SU-DHL-6 (cell line): ENCODE data around the gene ERC1.

ENCODE experiments used
- H2AFZ ChIP-seq: fragments of 200-600 bp; sonication (generic); 2 replicates; pipeline ENCODE4 v1.6.1; 2014; ENCODE audit warnings: low read depth, mild to moderate bottlenecking, moderate library complexity, mixed read lengths, antibody characterized with exemption, low read length; ENCODE audit not compliant: severe bottlenecking
- H3F3A ChIP-seq: fragments of 200-600 bp; shearing (Covaris generic); 2 replicates; pipeline ENCODE4 v1.6.0; 2016; ENCODE audit warnings: antibody characterized with exemption, mild to moderate bottlenecking; ENCODE audit not compliant: insufficient read depth
- H3K27ac ChIP-seq: fragments of 200-600 bp; sonication (generic); 2 replicates; pipeline ENCODE4 v1.5.1; 2016; ENCODE audit warnings: low read depth, mild to moderate bottlenecking, low read length, moderate library complexity, mixed read lengths
- H3K27me3 ChIP-seq: fragments of 200-600 bp; sonication (generic), shearing (Covaris generic); 2 replicates; pipeline ENCODE4 v1.6.0; 2014; ENCODE audit warnings: mild to moderate bottlenecking, low read length
- H3K36me3 ChIP-seq: fragments of 200-600 bp; sonication (generic); 2 replicates; pipeline ENCODE4 v1.6.1; 2014; ENCODE audit warnings: mild to moderate bottlenecking, low read length, mixed read lengths
- H3K4me2 ChIP-seq: fragments of 300-600, 200-600 bp; shearing (Covaris generic), sonication (generic); 2 replicates; pipeline ENCODE4 v1.6.0; 2014; ENCODE audit warnings: low read length, low read depth, mild to moderate bottlenecking; ENCODE audit not compliant: poor library complexity, severe bottlenecking
- H3K4me3 ChIP-seq: fragments of 200-600 bp; sonication (generic); 2 replicates; pipeline ENCODE4 v1.5.1; 2014; ENCODE audit warnings: antibody characterized with exemption, low read length, mild to moderate bottlenecking, mixed read lengths; ENCODE audit not compliant: insufficient read depth, poor library complexity, severe bottlenecking
- H3K79me2 ChIP-seq: fragments of 200-600 bp; sonication (generic); 2 replicates; pipeline ENCODE4 v1.6.1; 2014; ENCODE audit warnings: mild to moderate bottlenecking, low read length, moderate library complexity; ENCODE audit not compliant: insufficient read depth
- H3K9ac ChIP-seq: fragments of 200-600 bp; sonication (generic); 2 replicates; pipeline ENCODE4 v1.7.0; 2014; ENCODE audit warnings: mild to moderate bottlenecking, low read length
- H3K9me2 ChIP-seq: fragments of 200-600 bp; sonication (generic); replicated peaks from 2 replicates; pipeline ENCODE4 v1.6.1; 2014; ENCODE audit warnings: low read length; ENCODE audit not compliant: insufficient read depth
- H3K9me3 ChIP-seq: fragments of 200-600 bp; sonication (generic); 2 replicates; pipeline ENCODE4 v1.6.1; 2014; ENCODE audit warnings: low read length, mixed read lengths; ENCODE audit not compliant: insufficient read depth
- H4K20me1 ChIP-seq: fragments of 200-600 bp; sonication (generic); 2 replicates; pipeline ENCODE4 v1.6.1; 2014; ENCODE audit warnings: low read depth, mild to moderate bottlenecking, antibody characterized with exemption, low read length, moderate library complexity, mixed read lengths
- EZH2phosphoT487 ChIP-seq: fragments of 200-600 bp; sonication (generic), shearing (Covaris generic); conservative IDR thresholded peaks from 2 replicates; pipeline ENCODE4 v1.6.1; 2018; ENCODE audit warnings: mild to moderate bottlenecking, antibody characterized with exemption, low read length, moderate library complexity, mixed read lengths
- TF ChIP-seq, protein P1 (sequence below): fragments of 200-600 bp; sonication (generic); IDR thresholded peaks from one replicate; pipeline ENCODE4 v1.5.1; 2017; ENCODE audit warnings: antibody characterized with exemption, mild to moderate bottlenecking, low read length, moderate library complexity; ENCODE audit not compliant: insufficient read depth, poor library complexity, severe bottlenecking

The ERC1 gene

DNA sequence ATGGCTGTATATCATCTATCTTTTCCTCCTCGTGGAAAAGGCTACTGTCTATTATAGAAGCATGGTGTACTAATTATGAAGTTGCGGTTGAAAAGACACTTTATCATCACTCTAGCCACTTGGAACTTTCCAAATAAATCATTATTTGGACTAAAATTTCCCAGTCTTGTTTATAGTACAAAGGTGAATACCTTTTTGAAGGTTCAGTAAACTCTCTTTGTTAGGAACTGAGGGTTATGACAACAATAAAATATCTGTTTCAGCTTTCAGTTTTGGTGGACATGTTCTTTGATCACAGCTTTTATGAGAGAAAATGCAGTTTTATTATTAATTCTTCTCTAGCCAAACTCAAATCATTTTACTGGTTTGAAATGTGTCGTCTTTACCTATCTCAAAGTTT lies 386.7 kb downstream of the ERC1 start:
- H3K9me3 ChIP-seq = no peaks in the 10 kb centered on the region
- no peaks in the 10 kb centered on the region for H4K20me1 ChIP-seq
- no peaks in the 10 kb centered on the region for H3K9me2 ChIP-seq
- no peak overlapping the region for H3K9ac ChIP-seq
- H3K4me2 ChIP-seq = no peak overlapping the region
- no peaks in the 10 kb centered on the region for H3F3A ChIP-seq
- no peaks in the 10 kb centered on the region for H3K79me2 ChIP-seq
- no peak overlapping the region for H3K4me3 ChIP-seq
- no peak overlapping the region for H3K27ac ChIP-seq
- TF ChIP-seq, protein P1, sequence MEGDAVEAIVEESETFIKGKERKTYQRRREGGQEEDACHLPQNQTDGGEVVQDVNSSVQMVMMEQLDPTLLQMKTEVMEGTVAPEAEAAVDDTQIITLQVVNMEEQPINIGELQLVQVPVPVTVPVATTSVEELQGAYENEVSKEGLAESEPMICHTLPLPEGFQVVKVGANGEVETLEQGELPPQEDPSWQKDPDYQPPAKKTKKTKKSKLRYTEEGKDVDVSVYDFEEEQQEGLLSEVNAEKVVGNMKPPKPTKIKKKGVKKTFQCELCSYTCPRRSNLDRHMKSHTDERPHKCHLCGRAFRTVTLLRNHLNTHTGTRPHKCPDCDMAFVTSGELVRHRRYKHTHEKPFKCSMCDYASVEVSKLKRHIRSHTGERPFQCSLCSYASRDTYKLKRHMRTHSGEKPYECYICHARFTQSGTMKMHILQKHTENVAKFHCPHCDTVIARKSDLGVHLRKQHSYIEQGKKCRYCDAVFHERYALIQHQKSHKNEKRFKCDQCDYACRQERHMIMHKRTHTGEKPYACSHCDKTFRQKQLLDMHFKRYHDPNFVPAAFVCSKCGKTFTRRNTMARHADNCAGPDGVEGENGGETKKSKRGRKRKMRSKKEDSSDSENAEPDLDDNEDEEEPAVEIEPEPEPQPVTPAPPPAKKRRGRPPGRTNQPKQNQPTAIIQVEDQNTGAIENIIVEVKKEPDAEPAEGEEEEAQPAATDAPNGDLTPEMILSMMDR = no peak
- TF ChIP-seq EZH2phosphoT487 = no peak
- H2AFZ ChIP-seq = no peak overlapping the region
- no peaks in the 10 kb centered on the region for H3K36me3 ChIP-seq
- H3K27me3 ChIP-seq = no peaks in the 10 kb centered on the region

DNA sequence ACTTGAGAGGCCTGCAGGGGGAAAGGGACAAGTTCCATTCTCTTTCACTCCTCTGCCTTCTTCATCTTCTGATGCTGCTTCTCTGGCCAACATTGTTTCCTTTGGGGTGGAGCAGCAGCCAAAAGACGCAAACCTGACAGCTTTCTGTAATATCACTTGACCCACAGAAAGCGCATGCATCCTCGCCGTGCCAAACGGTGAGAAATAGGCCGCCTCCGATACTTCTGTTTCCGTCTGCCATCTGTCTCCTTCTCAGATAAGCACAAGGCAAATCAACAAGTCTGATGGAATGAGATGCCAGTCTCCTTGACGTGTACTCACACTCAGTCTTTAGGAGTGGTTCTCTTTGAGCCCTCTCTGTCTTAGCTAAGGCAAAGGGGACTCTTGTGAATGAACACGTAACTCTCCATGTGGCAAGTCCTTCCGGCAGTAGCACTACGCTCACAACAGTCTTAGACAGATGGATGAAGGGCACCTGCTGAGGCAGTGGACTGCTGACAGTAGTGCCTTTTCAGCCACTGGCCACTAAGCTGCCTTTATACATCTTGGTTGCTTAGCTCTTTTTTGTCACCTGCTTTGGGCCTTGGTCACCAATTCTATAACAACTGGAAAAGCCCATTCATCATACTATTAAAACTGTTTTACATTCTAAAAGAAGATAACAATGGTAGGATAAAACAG lies 389.3 kb downstream of the ERC1 start:
- no peaks in the 10 kb centered on the region for H3K9me2 ChIP-seq
- H3K79me2 ChIP-seq = no peaks in the 10 kb centered on the region
- H3K4me3 ChIP-seq = no peak overlapping the region
- H3K4me2 ChIP-seq = no peak overlapping the region
- H3F3A ChIP-seq = no peaks in the 10 kb centered on the region
- no peak overlapping the region for H2AFZ ChIP-seq
- TF ChIP-seq, protein P1 = no peak
- TF ChIP-seq EZH2phosphoT487 = no peak
- no peaks in the 10 kb centered on the region for H3K27me3 ChIP-seq
- H3K36me3 ChIP-seq = no peaks in the 10 kb centered on the region
- no peak overlapping the region for H3K27ac ChIP-seq
- no peaks in the 10 kb centered on the region for H3K9me3 ChIP-seq
- no peaks in the 10 kb centered on the region for H4K20me1 ChIP-seq
- H3K9ac ChIP-seq = no peak overlapping the region

DNA sequence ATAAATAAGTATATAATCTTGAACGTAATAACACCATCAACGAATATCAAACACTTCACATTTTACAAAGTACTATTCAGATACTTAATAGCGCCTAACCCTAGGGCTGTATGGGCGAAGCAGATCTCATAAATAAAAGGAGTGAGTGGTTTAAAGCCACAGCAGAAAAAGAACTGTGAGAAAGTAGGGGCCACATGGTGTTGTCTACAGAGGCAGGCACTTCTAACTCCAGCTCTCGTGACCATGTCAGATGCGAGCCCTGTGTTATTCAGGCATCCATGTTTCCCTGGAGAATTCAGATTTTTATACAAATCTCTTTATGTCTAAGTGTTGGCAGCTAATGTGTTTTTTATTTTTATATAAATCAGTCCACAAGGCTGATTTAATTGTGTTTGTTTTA lies 391.1 kb downstream of the ERC1 start:
- no peaks in the 10 kb centered on the region for H3K27me3 ChIP-seq
- H3K36me3 ChIP-seq = no peaks in the 10 kb centered on the region
- H3K79me2 ChIP-seq = no peaks in the 10 kb centered on the region
- no peak overlapping the region for H3K9ac ChIP-seq
- H3K9me2 ChIP-seq = no peaks in the 10 kb centered on the region
- no peak overlapping the region for H3K4me2 ChIP-seq
- no peak overlapping the region for H3K27ac ChIP-seq
- H3K9me3 ChIP-seq = no peaks in the 10 kb centered on the region
- no peaks in the 10 kb centered on the region for H3F3A ChIP-seq
- H4K20me1 ChIP-seq = no peaks in the 10 kb centered on the region
- TF ChIP-seq, protein P1 = no peak
- TF ChIP-seq EZH2phosphoT487 = no peak
- H3K4me3 ChIP-seq = no peak overlapping the region
- no peak overlapping the region for H2AFZ ChIP-seq
